ENCODE results near the gene FAM107B.

GRCh38 chr10:14617852-14618251, 156.8 kb downstream of the FAM107B start:
- TF ChIP-seq GATA2 (IDR thresholded peaks at IDR 0.05; ENCODE audit: low read depth, low read length) (no peak), GATA3 (IDR thresholded peaks at IDR 0.05; ENCODE audit: low read depth, low read length) (no peak)
